GM12865 (cell line): Measurements from ENCODE around the gene MYO7B.

Experiments used
- DNase-seq: peaks from one replicate; pipeline ENCODE4 v3.0.0; 2010; ENCODE audit warnings: low read depth
- H3K4me3 ChIP-seq: 2 replicates; pipeline ENCODE4 v1.5.1; 2011; ENCODE audit warnings: mild to moderate bottlenecking, low read depth, low read length, control low read depth
- TF ChIP-seq, protein P1 (sequence below): IDR thresholded peaks from 2 replicates; pipeline ENCODE4 v1.5.1; 2011; ENCODE audit warnings: low read length, control low read depth, low read depth, inconsistent platforms; ENCODE audit not compliant: insufficient read depth; ENCODE audit errors: missing control alignments

The MYO7B gene

DNA sequence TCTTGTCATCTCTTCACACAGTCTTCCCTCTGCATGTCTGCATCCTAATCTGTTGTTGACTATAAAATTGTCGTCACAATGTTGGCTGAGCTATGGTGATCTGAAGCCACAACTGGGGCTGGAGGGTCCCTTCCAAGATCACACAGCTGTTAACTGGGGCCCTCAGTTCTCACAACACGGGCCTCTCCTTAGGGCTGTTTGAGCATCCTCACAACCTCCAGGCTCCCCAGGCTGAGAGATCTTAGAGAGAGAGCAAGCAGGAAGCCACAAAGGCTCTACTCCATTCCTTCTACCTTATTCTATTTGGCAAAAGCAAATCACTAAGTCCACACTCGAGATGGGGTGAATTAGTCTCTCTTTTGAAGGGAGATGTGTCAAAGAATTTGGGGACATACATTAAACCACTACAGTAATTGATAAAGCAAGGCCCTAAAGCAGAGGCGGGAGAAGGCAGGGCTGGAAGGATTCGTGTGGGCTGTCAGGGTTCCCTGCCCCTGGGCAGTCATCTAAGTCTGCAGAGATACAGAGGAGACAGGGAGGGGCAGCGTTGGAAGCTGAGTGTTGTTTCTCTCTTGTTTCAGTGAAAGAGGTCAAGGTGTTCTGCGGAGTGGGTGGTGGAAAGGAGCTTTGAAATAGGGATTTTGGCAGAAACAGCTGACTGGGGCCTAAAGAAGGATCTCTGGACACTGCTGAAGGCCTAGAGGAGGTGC is 15.9 kb downstream of the MYO7B start:
- TF ChIP-seq, protein P1, sequence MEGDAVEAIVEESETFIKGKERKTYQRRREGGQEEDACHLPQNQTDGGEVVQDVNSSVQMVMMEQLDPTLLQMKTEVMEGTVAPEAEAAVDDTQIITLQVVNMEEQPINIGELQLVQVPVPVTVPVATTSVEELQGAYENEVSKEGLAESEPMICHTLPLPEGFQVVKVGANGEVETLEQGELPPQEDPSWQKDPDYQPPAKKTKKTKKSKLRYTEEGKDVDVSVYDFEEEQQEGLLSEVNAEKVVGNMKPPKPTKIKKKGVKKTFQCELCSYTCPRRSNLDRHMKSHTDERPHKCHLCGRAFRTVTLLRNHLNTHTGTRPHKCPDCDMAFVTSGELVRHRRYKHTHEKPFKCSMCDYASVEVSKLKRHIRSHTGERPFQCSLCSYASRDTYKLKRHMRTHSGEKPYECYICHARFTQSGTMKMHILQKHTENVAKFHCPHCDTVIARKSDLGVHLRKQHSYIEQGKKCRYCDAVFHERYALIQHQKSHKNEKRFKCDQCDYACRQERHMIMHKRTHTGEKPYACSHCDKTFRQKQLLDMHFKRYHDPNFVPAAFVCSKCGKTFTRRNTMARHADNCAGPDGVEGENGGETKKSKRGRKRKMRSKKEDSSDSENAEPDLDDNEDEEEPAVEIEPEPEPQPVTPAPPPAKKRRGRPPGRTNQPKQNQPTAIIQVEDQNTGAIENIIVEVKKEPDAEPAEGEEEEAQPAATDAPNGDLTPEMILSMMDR, result no peak
- H3K4me3 ChIP-seq, result no peak overlapping the region
- DNase-seq, result no peak

DNA sequence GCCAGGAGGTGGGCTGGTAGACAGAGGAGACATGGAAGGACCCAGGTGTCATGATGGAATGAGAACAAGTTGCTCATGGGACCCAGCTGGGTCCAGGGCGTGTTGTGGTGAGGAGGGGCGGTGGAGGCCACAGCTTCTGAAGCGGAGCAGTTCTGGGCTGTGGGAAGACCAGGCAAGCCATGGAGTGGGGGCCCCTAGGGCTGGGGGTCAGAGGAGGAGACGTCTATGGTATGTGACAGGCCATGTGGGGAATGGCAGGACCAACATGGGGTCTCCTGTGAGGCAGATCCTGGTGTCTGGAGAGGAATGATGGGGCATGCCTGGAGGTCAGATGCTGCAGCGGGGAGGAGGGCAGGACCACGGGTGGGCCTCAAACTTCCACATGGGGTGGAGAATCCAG is 16.9 kb downstream of the MYO7B start:
- TF ChIP-seq, protein P1, result no peak
- H3K4me3 ChIP-seq, result no peak overlapping the region
- no peak for DNase-seq

DNA sequence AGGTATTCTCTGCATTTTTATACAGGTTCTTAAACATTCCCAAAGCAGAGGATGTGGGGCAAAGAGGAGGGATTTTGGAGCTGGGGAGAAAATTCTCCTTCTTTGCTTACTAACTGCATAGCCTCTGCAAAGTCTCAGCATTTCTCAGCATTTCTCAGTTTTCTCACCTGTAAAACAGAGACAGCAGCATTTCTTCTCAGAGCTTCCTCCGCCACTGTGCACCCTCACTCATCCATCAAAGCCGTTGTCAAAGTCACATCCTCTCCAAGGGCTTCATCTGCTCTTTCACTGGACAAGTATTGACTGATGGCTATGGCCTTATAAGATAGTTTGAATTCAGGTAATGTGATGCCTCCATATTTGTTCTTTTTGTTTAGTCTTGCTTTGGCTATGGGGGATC is 17.4 kb downstream of the MYO7B start:
- TF ChIP-seq, protein P1, result no peak
- H3K4me3 ChIP-seq, result no peak overlapping the region

DNA sequence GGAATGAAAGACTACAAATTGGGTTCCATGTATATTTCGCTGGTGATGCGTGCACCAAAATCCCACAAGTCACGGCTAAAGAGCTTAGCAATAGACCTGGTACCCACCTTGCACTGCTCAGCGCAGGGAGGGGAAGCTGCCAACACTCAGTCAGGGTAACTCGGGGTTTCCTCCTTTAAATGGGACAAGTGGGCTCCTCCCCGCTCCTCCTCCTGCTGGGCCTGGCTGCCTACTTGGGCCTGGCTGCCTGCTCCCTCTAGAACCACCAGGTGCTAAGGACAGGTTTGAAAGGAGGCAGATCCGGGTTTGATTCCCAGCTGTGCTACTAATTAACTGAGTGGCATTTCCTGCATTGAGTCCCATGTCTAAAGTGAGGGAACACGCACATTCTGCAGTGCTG is 23.4 kb downstream of the MYO7B start:
- TF ChIP-seq, protein P1, result no peak

More for the DNA sequence above, 17.4 kb downstream of the MYO7B start:
- DNase-seq, result no peak

DNA sequence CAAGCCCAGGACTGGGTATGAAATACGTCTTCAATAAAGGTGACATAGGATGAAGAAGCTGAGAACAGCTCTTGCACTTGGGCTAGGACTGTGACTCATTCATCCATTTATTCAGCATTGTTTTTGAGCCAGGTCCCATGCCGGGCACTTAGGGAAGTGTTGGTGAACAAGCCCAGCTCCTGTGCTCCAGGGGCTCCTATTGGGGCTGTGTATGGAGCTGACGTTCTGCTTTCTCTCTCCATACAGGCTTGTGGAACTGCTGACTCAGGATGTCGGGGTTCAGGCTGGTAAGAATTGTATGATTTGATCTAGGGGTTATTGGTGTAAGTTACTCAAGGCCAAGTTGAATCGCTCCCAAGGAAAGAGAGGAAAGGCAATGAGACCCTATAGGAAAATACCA is 24.0 kb downstream of the MYO7B start:
- no peak overlapping the region for H3K4me3 ChIP-seq
- DNase-seq, result no peak
- TF ChIP-seq, protein P1, result no peak

More for the DNA sequence above, 23.4 kb downstream of the MYO7B start:
- DNase-seq, result no peak
- H3K4me3 ChIP-seq, result no peak overlapping the region

DNA sequence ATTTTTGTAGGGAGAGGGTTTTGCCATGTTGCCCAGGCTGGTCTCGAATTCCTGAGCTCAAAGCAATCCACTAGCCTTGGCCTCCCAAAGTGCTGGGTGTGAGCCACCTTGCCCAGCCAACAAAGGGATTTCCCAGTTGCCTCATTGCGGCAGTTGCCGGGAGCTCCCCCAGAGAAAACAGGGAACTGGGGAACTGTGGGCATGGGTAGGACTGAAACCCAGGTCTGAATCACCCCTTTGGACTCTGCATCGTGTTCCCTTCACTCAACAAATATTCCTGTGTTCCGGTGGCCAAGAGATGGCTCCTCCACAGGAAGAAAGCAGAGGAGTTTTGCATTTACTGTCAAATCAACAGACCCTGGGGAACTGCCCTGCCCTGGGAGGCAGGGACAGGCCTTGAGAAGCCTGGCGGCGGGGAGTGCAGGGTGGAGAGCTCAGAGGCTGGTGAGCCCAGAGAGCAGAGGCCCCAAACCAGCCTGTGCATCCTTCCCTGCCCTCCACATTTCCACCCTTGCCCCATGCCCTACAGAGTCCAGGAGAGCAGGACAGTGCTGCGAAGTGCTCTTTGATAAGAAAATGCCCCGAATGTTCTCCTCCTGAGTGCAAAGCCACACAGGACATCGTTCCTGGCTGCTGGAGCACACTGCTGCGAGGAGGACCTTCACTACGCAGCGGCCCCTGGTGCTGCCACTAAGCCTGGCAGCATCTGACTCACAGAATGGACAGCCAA is 24.9 kb downstream of the MYO7B start:
- no peak for DNase-seq
- TF ChIP-seq, protein P1, result no peak
- H3K4me3 ChIP-seq, result no peak overlapping the region

DNA sequence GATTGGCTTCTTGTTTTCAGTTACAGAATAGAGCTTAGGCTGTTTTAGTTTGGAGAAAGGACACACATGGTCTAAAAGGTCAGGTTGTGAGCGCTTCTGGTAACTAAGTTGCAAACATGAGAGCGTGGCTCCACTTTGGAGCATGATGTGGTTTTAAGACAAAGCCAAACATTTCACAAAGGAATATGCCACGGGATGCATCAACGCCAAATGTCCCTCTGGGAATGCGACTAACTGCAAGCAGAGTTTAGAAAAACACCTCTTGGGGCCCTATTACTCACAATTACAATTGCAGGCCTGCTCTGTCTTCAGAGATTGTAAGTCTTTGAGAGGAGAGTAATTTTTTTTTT is 25.4 kb downstream of the MYO7B start:
- H3K4me3 ChIP-seq, result no peak overlapping the region
- TF ChIP-seq, protein P1, result no peak
- DNase-seq, result no peak
